Immature natural killer cell (primary cell): ENCODE measurements around the gene SLC39A1. TPM values are rescaled to one million over a fixed set of nuclear protein-coding genes. Genes with fewer than 3 reads are reported as not detected.
A peak's percentile ranks its signal among the peaks of the same experiment; 100 is the strongest.

Experiments
- DNase-seq, 3 donors: peaks; one replicate each; pipeline ENCODE4 v3.0.0; 2022; ENCODE audit warnings: mixed read lengths in 1 of 3
- H3K27ac Mint-ChIP-seq, 6 donors: one replicate each; pipeline ENCODE4 v1.8.0; 2020; ENCODE audit warnings: mixed read lengths in 6 of 6, mild to moderate bottlenecking in 5 of 6, inconsistent platforms in 4 of 6, moderate library complexity in 3 of 6
- H3K27me3 Mint-ChIP-seq, 3 donors: one replicate each; pipeline ENCODE4 v1.8.0; 2020 to 2021; ENCODE audit warnings: low read depth in 3 of 3, mild to moderate bottlenecking in 3 of 3, mixed read lengths in 3 of 3, moderate library complexity in 3 of 3, inconsistent platforms in 1 of 3
- H3K36me3 Mint-ChIP-seq, 3 donors: one replicate each; pipeline ENCODE4 v1.8.0; 2020; ENCODE audit warnings: mixed read lengths in 3 of 3, inconsistent platforms in 2 of 3, mild to moderate bottlenecking in 2 of 3
- H3K4me1 Mint-ChIP-seq, 2 donors: one replicate each; pipeline ENCODE4 v1.8.0; 2020; ENCODE audit warnings: inconsistent platforms in 2 of 2, mild to moderate bottlenecking in 2 of 2, mixed read lengths in 2 of 2, moderate library complexity in 1 of 2
- H3K4me3 Mint-ChIP-seq, 5 donors: one replicate each; pipeline ENCODE4 v1.8.0; 2020; ENCODE audit warnings: mild to moderate bottlenecking in 5 of 5, mixed read lengths in 5 of 5, inconsistent platforms in 3 of 5, moderate library complexity in 3 of 5
- H3K9me3 Mint-ChIP-seq, 6 donors: one replicate each; pipeline ENCODE4 v1.8.0; 2020; ENCODE audit warnings: mild to moderate bottlenecking in 6 of 6, mixed read lengths in 6 of 6, inconsistent platforms in 4 of 6, moderate library complexity in 3 of 6
- polyA plus RNA-seq, 3 donors: library from polyadenylated mRNA; unstranded; fragments of 300-500 nt; fragmentation: Illumina TruSeq; gene quantifications; one replicate each; pipeline ENCODE4 v1.2.3, GENCODE V29; 2021

Gene SLC39A1
- polyA plus RNA-seq, 3 donors from 2014 or later = 52.3 to 84.8 (median 54.6) TPM

GRCh38 chr1:153940756-153941155 is 22.6 kb downstream of the SLC39A1 start:
- Mint-ChIP-seq H3K27ac (peak overlapping the region in 3 of 6 donors; percentile 13 to 67 (median 43)), H3K4me1 (peaks cover 52 to 65% of the 10 kb centered on the region in 2 donors), H3K36me3 (peaks cover 13 to 57% (median 17%) of the 10 kb centered on the region in 3 donors), H3K4me3 (no peak overlapping the region), H3K27me3 (peaks cover 7 to 14% (median 11%) of the 10 kb centered on the region in 3 donors), H3K9me3 (no peaks in the 10 kb centered on the region)
- DNase-seq = no peak

- peak overlapping the region in 3 of 6 donors; percentile 53 to 65 (median 62) for H3K27ac Mint-ChIP-seq
- H3K36me3 Mint-ChIP-seq = peaks cover 14 to 66% (median 15%) of the 10 kb centered on the region in 3 donors
- no peak for DNase-seq
- peaks cover 0 to 2% (median 1%) of the 10 kb centered on the region in 3 donors for H3K27me3 Mint-ChIP-seq
- H3K4me3 Mint-ChIP-seq = no peak overlapping the region
- H3K9me3 Mint-ChIP-seq = no peaks in the 10 kb centered on the region
- H3K4me1 Mint-ChIP-seq = peaks cover 42 to 54% of the 10 kb centered on the region in 2 donors
These were observed 23.9 kb downstream of the SLC39A1 start for GRCh38 chr1:153939476-153939875.

GRCh38 chr1:153938996-153939395 is 24.3 kb downstream of the SLC39A1 start:
- H3K9me3 Mint-ChIP-seq = no peaks in the 10 kb centered on the region
- peak overlapping the region in 4 of 6 donors; percentile 17 to 68 (median 58) for H3K27ac Mint-ChIP-seq
- H3K4me1 Mint-ChIP-seq = peaks cover 37 to 49% of the 10 kb centered on the region in 2 donors
- peaks cover 0 to 2% (median 0%) of the 10 kb centered on the region in 3 donors for H3K27me3 Mint-ChIP-seq
- no peak overlapping the region for H3K4me3 Mint-ChIP-seq
- DNase-seq = no peak
- peaks cover 13 to 67% (median 17%) of the 10 kb centered on the region in 3 donors for H3K36me3 Mint-ChIP-seq

- Mint-ChIP-seq H3K9me3 (no peaks in the 10 kb centered on the region), H3K4me3 (no peak overlapping the region), H3K36me3 (peaks cover 9 to 62% (median 13%) of the 10 kb centered on the region in 3 donors), H3K27ac (peak overlapping the region in 3 of 6 donors; percentile 30 to 51 (median 32)), H3K27me3 (peaks cover 0 to 2% (median 1%) of the 10 kb centered on the region in 3 donors), H3K4me1 (peaks cover 24 to 32% of the 10 kb centered on the region in 2 donors)
- no peak for DNase-seq
These were observed 26.0 kb downstream of the SLC39A1 start for GRCh38 chr1:153937331-153937730.

- Mint-ChIP-seq H3K27me3 (peaks cover 0 to 2% (median 1%) of the 10 kb centered on the region in 3 donors), H3K4me3 (peak overlapping the region in 1 of 5 donors; percentile 50), H3K9me3 (no peaks in the 10 kb centered on the region), H3K27ac (peak overlapping the region in 5 of 6 donors; percentile 16 to 64 (median 30)), H3K36me3 (peaks cover 9 to 57% (median 13%) of the 10 kb centered on the region in 3 donors), H3K4me1 (peaks cover 17 to 30% of the 10 kb centered on the region in 2 donors)
- DNase-seq = no peak
These were observed 27.1 kb downstream of the SLC39A1 start for GRCh38 chr1:153936011-153936802.

GRCh38 chr1:153934746-153935145 is 28.6 kb downstream of the SLC39A1 start:
- H3K9me3 Mint-ChIP-seq = no peaks in the 10 kb centered on the region
- peaks cover 0 to 2% (median 1%) of the 10 kb centered on the region in 3 donors for H3K27me3 Mint-ChIP-seq
- H3K4me3 Mint-ChIP-seq = no peak overlapping the region
- peaks cover under 1 to 46% (median 8%) of the 10 kb centered on the region in 3 donors for H3K36me3 Mint-ChIP-seq
- no peak for DNase-seq
- H3K4me1 Mint-ChIP-seq = peaks cover 16 to 21% of the 10 kb centered on the region in 2 donors
- H3K27ac Mint-ChIP-seq = peak overlapping the region in 2 of 6 donors; percentile 40 to 53

- Mint-ChIP-seq H3K27me3 (peaks cover 0 to 3% (median 2%) of the 10 kb centered on the region in 3 donors), H3K27ac (peak overlapping the region in 2 of 6 donors; percentile 40 to 62), H3K36me3 (peaks cover 0 to 42% (median 8%) of the 10 kb centered on the region in 3 donors), H3K9me3 (no peaks in the 10 kb centered on the region), H3K4me3 (no peak overlapping the region), H3K4me1 (peaks cover 11 to 15% of the 10 kb centered on the region in 2 donors)
- no peak for DNase-seq
These were observed 29.4 kb downstream of the SLC39A1 start for GRCh38 chr1:153933955-153934354.

GRCh38 chr1:153933430-153933829 is 29.9 kb downstream of the SLC39A1 start:
- Mint-ChIP-seq H3K36me3 (peaks cover 0 to 39% (median 8%) of the 10 kb centered on the region in 3 donors), H3K27ac (peak overlapping the region in 1 of 6 donors; percentile 40), H3K4me1 (peaks cover 13 to 16% of the 10 kb centered on the region in 2 donors), H3K4me3 (no peak overlapping the region), H3K27me3 (peaks cover 0 to 3% (median 2%) of the 10 kb centered on the region in 3 donors), H3K9me3 (no peaks in the 10 kb centered on the region)
- DNase-seq = no peak

- peaks cover 0 to 35% (median 8%) of the 10 kb centered on the region in 3 donors for H3K36me3 Mint-ChIP-seq
- no peak for DNase-seq
- no peaks in the 10 kb centered on the region for H3K9me3 Mint-ChIP-seq
- H3K27me3 Mint-ChIP-seq = peaks cover 0 to 3% (median 2%) of the 10 kb centered on the region in 3 donors
- H3K4me1 Mint-ChIP-seq = peaks cover 15 to 18% of the 10 kb centered on the region in 2 donors
- peak overlapping the region in 1 of 6 donors; percentile 48 for H3K27ac Mint-ChIP-seq
- no peak overlapping the region for H3K4me3 Mint-ChIP-seq
These were observed 30.9 kb downstream of the SLC39A1 start for GRCh38 chr1:153932156-153933131.

GRCh38 chr1:153929981-153930948 is 33.1 kb downstream of the SLC39A1 start:
- Mint-ChIP-seq H3K9me3 (no peaks in the 10 kb centered on the region), H3K36me3 (peaks cover 0 to 17% (median 4%) of the 10 kb centered on the region in 3 donors), H3K27me3 (peaks cover 0 to 3% (median 0%) of the 10 kb centered on the region in 3 donors), H3K4me3 (no peak overlapping the region), H3K27ac (peak overlapping the region in 2 of 6 donors; percentile 16 to 83), H3K4me1 (peaks cover 12 to 14% of the 10 kb centered on the region in 2 donors)
- no peak for DNase-seq

GRCh38 chr1:153929426-153929825 is 33.9 kb downstream of the SLC39A1 start:
- peak overlapping the region in 4 of 6 donors; percentile 42 to 78 (median 48) for H3K27ac Mint-ChIP-seq
- peaks cover 0 to 3% (median 1%) of the 10 kb centered on the region in 3 donors for H3K27me3 Mint-ChIP-seq
- H3K4me1 Mint-ChIP-seq = peaks cover 12 to 14% of the 10 kb centered on the region in 2 donors
- H3K36me3 Mint-ChIP-seq = peaks cover 0 to 9% (median 2%) of the 10 kb centered on the region in 3 donors
- no peak for DNase-seq
- no peaks in the 10 kb centered on the region for H3K9me3 Mint-ChIP-seq
- no peak overlapping the region for H3K4me3 Mint-ChIP-seq

- peaks cover 14 to 16% of the 10 kb centered on the region in 2 donors for H3K4me1 Mint-ChIP-seq
- H3K27ac Mint-ChIP-seq = peak overlapping the region; percentile 10 to 71 (median 44)
- peaks cover 0 to 7% (median 0%) of the 10 kb centered on the region in 3 donors for H3K36me3 Mint-ChIP-seq
- peaks cover under 1 to 5% (median 3%) of the 10 kb centered on the region in 3 donors for H3K27me3 Mint-ChIP-seq
- no peak for DNase-seq
- no peaks in the 10 kb centered on the region for H3K9me3 Mint-ChIP-seq
- H3K4me3 Mint-ChIP-seq = no peak overlapping the region
These were observed 34.5 kb downstream of the SLC39A1 start for GRCh38 chr1:153928791-153929341.
